ENCODE measurements around the gene POTEG.
"Not testable (repeated sequence)": the region's sequence is repeated elsewhere in the genome, so short reads cannot be mapped to it uniquely, and the experiment has no call there.

Gene POTEG

DNA sequence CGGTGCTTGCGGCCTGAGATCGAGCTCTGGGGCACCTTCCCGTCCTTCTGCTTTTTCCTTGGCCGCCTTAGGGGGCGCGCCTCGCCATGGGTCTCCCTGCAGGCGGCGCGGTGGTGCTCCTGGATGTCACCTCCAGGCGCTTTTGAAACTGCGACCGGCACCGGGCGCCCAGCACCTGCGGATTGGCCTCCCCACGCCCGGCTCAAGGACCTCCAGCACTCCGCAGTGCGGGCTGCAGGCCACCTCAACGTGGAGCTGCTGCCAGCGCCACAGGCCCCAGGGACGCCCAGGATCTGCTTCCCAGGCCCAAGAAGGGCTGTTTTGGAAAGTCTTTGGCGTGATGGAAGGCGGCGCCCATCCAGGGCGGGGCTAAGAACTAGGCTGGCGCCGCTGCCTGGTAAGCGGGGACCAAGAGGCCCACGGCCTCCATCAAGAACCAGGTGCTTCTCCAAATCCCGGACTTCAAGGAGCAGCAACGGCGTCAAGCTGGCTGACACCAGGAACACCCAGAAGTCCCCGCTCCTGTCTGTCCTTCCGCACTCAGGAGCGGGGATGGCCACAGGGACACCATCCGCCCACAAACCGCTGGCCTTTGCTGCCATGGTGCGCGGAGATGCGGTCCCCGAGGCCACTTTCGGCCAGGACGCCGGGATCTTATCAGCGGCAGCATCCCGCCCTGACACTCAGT is 61.2 kb downstream of the POTEG start:
- not testable (repeated sequence) for DNase-seq

DNA sequence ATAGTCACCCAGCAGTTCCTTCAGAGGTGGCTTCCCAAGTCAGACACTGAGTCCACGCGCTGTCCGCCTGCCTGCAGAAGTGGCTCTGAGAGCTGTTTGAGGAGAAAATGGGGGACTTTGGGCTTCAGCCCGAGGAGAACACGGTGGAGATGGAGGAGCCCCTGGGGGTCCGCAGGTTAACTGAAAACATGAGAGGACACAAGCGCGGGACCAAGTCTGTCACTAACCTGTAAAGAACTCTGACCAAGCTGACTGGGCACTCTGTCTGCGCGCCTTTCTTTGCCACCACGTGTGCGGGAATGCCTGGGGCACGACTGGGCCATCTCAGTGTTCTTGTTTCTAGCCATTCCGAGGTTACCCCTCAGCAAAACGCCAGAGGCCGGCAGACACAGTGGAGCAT is 62.4 kb downstream of the POTEG start:
- not testable (repeated sequence) for DNase-seq

DNA sequence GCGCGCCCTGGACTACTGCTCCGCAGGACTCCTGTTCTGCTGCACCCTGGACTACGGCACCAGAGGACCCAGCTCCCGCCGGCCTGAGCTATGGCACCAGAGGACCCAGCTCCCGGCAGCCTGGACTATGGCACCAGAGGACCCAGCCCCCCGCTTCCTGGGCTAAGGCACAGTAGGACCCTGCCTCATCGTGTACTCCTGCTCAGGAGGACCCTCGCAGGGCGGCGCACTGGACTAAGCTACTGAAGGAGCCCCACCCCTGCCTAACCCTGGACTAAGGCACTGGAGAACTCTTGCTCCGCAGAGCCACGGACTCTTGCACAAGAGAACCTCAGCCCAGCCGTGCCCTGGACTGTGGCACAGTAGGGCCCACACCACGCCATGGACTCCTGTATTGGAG is 71.3 kb downstream of the POTEG start:
- DNase-seq = not testable (repeated sequence)

DNA sequence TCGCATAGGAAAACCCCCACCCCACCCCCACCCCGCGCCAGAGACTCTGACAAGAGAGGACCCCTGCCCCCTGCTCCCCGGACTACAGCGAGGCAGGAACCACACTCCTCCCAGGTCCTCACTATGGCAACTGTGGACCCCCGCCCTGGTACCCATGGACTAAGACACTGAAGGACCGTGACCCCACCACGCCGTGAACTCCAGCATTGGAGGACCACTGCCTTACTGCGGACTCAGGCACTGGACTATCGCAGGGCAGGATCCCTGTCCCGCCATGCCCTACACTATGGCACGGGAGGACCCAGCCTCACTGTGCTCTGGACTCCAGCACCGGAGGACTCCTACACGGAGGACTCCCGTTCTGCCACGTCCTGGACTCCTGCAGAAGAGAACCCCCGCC is 71.8 kb downstream of the POTEG start:
- DNase-seq = not testable (repeated sequence)

DNA sequence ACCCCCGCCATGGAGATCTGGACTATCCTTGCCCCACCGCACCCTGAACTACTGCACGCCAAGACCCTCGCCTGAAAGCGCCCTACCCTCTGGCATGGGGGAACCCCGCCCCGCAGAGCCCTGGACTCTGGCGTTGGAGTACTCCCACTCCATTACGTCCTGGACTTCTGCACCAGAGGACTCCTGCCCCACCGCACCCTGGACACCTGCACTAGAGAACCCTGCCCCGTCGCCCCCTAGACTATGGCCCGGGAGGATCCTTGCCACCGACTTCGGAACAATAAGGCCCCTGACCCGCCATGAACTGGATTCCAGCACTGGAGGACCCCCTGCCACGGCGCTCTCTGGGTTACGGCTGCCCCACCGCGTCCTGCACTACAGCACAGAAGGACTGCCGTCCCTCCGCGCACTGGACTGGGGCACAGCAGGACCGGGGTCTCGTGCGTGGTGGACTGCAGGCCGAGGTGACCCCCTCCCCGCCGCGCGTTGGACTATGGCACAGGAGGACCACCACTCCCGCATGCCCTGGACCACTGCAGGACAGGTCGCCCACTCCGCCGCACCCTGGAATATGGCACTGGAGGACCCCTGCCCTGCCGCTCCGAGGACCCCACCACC is 72.4 kb downstream of the POTEG start:
- not testable (repeated sequence) for DNase-seq

DNA sequence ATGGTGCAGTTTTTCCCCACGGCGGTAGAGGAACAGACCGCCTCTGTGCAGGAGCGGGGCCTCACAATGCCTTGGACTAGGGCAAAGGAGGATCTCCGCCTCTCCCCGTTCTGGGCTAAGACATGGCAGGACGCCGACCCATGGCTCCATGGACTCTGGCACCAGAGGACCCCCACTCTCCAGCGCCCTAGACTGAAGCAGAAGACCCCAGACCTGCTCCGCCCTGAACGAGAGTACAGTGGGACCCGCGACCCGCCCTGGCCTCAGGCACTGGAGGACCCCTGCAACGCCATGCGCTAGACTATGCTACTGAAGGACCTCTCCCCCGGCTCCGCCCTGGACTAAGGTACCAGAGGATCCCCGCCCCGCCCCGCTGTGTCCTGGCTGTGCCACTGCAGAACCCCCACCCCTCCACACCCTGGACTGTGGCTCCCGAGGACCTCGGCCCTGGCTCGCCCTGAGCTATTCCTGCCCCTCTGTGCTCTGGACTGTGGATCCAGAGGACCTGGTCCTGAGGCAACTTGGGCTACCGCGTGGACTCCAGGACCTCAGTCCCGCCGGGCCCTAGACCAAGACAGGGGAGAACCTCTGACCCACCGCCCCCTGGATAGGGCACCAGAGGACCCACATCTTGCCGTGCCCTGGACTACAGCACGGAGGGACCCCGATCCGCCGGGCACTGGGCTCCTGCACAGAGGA is 73.1 kb downstream of the POTEG start:
- not testable (repeated sequence) for DNase-seq

Measured in NCI-H524 (cell line).